ENCODE measurements around the gene SYNPO.

DNA sequence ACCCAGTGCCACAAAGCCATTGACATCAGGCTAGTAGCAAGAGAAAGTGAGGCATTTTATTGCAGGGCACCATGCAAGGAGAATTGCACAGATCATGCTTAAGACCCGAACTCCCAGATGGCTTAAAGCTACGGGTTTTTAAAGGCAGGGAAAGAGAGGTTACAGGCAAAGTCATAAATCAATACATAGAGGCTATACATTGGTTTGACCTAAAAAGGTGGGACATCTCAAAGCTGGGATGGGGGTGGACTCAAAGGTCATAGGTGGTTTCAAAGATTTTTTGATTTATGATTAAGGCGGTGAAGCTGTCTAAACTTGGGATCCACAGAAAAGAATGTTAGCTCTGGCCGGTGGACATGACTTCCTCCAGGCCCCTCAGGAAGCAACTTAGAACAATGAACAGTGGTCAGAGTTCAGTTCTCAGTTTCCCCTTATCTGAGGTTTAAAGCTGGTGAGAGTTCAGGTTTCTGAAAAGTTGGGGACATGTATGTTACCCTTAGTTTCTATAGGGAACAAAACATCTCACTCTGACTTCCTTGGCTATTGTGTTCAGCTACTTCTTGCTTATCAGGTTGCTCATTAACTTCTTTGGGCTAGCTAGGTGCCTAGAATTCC, 66.4 kb downstream of the SYNPO start:
- TF ChIP-seq, protein P1, sequence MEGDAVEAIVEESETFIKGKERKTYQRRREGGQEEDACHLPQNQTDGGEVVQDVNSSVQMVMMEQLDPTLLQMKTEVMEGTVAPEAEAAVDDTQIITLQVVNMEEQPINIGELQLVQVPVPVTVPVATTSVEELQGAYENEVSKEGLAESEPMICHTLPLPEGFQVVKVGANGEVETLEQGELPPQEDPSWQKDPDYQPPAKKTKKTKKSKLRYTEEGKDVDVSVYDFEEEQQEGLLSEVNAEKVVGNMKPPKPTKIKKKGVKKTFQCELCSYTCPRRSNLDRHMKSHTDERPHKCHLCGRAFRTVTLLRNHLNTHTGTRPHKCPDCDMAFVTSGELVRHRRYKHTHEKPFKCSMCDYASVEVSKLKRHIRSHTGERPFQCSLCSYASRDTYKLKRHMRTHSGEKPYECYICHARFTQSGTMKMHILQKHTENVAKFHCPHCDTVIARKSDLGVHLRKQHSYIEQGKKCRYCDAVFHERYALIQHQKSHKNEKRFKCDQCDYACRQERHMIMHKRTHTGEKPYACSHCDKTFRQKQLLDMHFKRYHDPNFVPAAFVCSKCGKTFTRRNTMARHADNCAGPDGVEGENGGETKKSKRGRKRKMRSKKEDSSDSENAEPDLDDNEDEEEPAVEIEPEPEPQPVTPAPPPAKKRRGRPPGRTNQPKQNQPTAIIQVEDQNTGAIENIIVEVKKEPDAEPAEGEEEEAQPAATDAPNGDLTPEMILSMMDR (IDR thresholded peaks at IDR 0.05) = no peak
- TF ChIP-seq POLR2A (IDR thresholded peaks at IDR 0.05; ENCODE audit: low read depth) = no peak
- TF ChIP-seq POLR2AphosphoS5 (IDR thresholded peaks at IDR 0.05) = no peak
- no peak for TF ChIP-seq EP300 (IDR thresholded peaks at IDR 0.05)
